ENCODE measurements around the gene ACVR1C. TPM values are rescaled to one million over a fixed set of nuclear protein-coding genes. Genes with fewer than 3 reads are reported as not detected.

Gene ACVR1C
- total RNA-seq, 2 donors from 2014 or later = 0.41 TPM; not detected in 1

GRCh38 chr2:157657858-157658257 lies 29.2 kb upstream of the ACVR1C start:
- DNase-seq (ENCODE audit: low spot score) (no peak), ATAC-seq (ENCODE audit: insufficient number of reproducible peaks, low FRiP score, low read depth) (no peak)
- H3K4me3 ChIP-seq = no peak overlapping the region
- no peaks in the 10 kb centered on the region for H3K4me1 ChIP-seq (ENCODE audit: control insufficient read depth in 1 of 2, low read depth in 2 of 2)
- H3K9me3 ChIP-seq = no peaks in the 10 kb centered on the region
- no peaks in the 10 kb centered on the region for H3K36me3 ChIP-seq
- H3K27me3 ChIP-seq (replicated peaks; ENCODE audit: insufficient read depth) = no peaks in the 10 kb centered on the region
- no peak overlapping the region for H3K27ac ChIP-seq
- no peak for TF ChIP-seq CTCF (IDR thresholded peaks at IDR 0.05)

- Histone ChIP-seq H3K4me1 (ENCODE audit: control insufficient read depth in 1 of 2, low read depth in 2 of 2) (no peaks in the 10 kb centered on the region), H3K9me3 (no peaks in the 10 kb centered on the region), H3K27me3 (replicated peaks; ENCODE audit: insufficient read depth) (no peaks in the 10 kb centered on the region), H3K36me3 (no peaks in the 10 kb centered on the region), H3K4me3 (no peak overlapping the region), H3K27ac (no peak overlapping the region)
- no peak for ATAC-seq (ENCODE audit: insufficient number of reproducible peaks, low FRiP score, low read depth)
- DNase-seq (ENCODE audit: low spot score) = no peak
- no peak for TF ChIP-seq CTCF (IDR thresholded peaks at IDR 0.05)
Observed at GRCh38 chr2:157657101-157657500, 28.4 kb upstream of the ACVR1C start.

- no peak for DNase-seq (ENCODE audit: low spot score)
- Histone ChIP-seq H3K4me3 (no peak overlapping the region), H3K36me3 (no peaks in the 10 kb centered on the region), H3K9me3 (no peaks in the 10 kb centered on the region), H3K27me3 (replicated peaks; ENCODE audit: insufficient read depth) (no peaks in the 10 kb centered on the region), H3K4me1 (ENCODE audit: control insufficient read depth in 1 of 2, low read depth in 2 of 2) (no peaks in the 10 kb centered on the region), H3K27ac (no peak overlapping the region)
- TF ChIP-seq CTCF (IDR thresholded peaks at IDR 0.05) = no peak
- ATAC-seq (ENCODE audit: insufficient number of reproducible peaks, low FRiP score, low read depth) = no peak
Observed at GRCh38 chr2:157644776-157645175, 16.1 kb upstream of the ACVR1C start.

- H3K27ac ChIP-seq = no peak overlapping the region
- DNase-seq (ENCODE audit: low spot score) (no peak), ATAC-seq (ENCODE audit: insufficient number of reproducible peaks, low FRiP score, low read depth) (no peak)
- TF ChIP-seq CTCF (IDR thresholded peaks at IDR 0.05) = no peak
- H3K4me1 ChIP-seq (ENCODE audit: control insufficient read depth in 1 of 2, low read depth in 2 of 2) = peaks cover 10 to 11% of the 10 kb centered on the region in 2 donors
- no peaks in the 10 kb centered on the region for H3K27me3 ChIP-seq (replicated peaks; ENCODE audit: insufficient read depth)
- no peaks in the 10 kb centered on the region for H3K9me3 ChIP-seq
- no peak overlapping the region for H3K4me3 ChIP-seq
- H3K36me3 ChIP-seq = no peaks in the 10 kb centered on the region
Observed at GRCh38 chr2:157631861-157632260, 3.2 kb upstream of the ACVR1C start.

- ATAC-seq (ENCODE audit: insufficient number of reproducible peaks, low FRiP score, low read depth) (no peak), DNase-seq (ENCODE audit: low spot score) (no peak)
- Histone ChIP-seq H3K9me3 (no peaks in the 10 kb centered on the region), H3K27ac (no peak overlapping the region), H3K27me3 (replicated peaks; ENCODE audit: insufficient read depth) (no peaks in the 10 kb centered on the region), H3K36me3 (no peaks in the 10 kb centered on the region), H3K4me1 (ENCODE audit: control insufficient read depth in 1 of 2, low read depth in 2 of 2) (peaks cover 10 to 11% of the 10 kb centered on the region in 2 donors), H3K4me3 (peak overlapping the region; percentile 79)
- no peak for TF ChIP-seq CTCF (IDR thresholded peaks at IDR 0.05)
Observed at GRCh38 chr2:157627594-157628476, 829 bp downstream of the ACVR1C start.

Data from thoracic aorta (tissue), 2 donors.